RWPE1 (cell line): ENCODE results near the gene GLIPR2.

ENCODE experiments used
- CTCF ChIA-PET: fragments of 350-600 bp; sonication (Branson Sonifier 250); formaldehyde crosslinking; extraction: SDS; loops from one replicate; lab custom pipeline; 2021; lab: Yijun Ruan, JAX
- POLR2A ChIA-PET: fragments of 400-600 bp; formaldehyde crosslinking; extraction: SDS; loops from one replicate; lab custom pipeline; 2020; ENCODE audit warnings: antibody characterized with exemption; ENCODE audit not compliant: low non-redundant PET; lab: Yijun Ruan, JAX
- DNase-seq: peaks from one replicate; pipeline ENCODE4 v3.0.0; 2012; ENCODE audit warnings: low spot score
- H3K27ac ChIP-seq: fragments of 450-650 bp; 2 replicates; pipeline ENCODE4 v1.5.1; 2017
- TF ChIP-seq, protein P1 (sequence below): fragments of 450-650 bp; conservative IDR thresholded peaks from 2 replicates; pipeline ENCODE4 v1.5.1; 2017; ENCODE audit warnings: low read depth, mild to moderate bottlenecking

Gene GLIPR2

DNA sequence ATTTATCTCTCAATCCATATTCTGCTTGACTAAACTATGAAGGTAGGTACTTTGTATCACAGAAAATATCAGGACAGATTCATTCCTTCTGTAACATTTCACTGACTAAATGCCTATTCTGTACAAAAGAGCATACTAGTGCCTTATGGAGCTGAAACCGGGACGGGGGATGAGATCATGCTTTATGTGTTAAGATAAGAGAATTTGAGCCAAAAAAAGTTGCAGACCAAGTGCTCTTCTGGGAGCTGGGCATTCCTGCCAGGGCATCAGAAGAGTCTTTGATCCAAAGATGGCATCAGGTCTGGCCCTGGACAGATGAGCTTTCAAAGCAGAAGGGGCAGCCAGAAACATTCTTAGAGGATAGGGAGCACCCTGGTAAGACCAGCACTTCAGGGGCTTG, 27.5 kb upstream of the GLIPR2 start:
- H3K27ac ChIP-seq, result no peak overlapping the region
- POLR2A ChIA-PET, result no interaction called here
- CTCF ChIA-PET, result interaction anchor here (1.2 kb wide), 1 partner anchor 101 kb away, joined by 3 read pairs; no protein-coding TSS in a partner anchor
- DNase-seq, result no peak
- TF ChIP-seq, protein P1, sequence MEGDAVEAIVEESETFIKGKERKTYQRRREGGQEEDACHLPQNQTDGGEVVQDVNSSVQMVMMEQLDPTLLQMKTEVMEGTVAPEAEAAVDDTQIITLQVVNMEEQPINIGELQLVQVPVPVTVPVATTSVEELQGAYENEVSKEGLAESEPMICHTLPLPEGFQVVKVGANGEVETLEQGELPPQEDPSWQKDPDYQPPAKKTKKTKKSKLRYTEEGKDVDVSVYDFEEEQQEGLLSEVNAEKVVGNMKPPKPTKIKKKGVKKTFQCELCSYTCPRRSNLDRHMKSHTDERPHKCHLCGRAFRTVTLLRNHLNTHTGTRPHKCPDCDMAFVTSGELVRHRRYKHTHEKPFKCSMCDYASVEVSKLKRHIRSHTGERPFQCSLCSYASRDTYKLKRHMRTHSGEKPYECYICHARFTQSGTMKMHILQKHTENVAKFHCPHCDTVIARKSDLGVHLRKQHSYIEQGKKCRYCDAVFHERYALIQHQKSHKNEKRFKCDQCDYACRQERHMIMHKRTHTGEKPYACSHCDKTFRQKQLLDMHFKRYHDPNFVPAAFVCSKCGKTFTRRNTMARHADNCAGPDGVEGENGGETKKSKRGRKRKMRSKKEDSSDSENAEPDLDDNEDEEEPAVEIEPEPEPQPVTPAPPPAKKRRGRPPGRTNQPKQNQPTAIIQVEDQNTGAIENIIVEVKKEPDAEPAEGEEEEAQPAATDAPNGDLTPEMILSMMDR, result no peak

DNA sequence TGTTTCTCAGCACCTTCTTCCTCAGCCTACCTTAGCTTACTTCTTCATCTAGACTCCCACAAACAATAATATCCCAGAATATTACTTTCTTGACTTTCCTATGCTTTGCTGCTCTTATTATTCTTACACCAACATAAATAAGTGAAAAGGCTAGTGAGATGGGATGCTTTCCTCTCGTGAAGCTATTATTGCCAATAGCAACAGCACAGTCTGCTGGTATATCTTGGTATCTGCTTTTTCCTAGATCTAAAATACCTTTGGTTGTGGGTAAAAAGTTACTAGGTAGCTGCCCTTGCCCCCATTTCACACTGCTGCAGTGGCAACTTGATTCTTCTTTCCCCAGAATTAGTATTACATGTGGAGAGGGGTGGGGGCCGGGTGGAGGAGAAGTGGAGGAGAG, 26.1 kb upstream of the GLIPR2 start:
- no peak for DNase-seq
- POLR2A ChIA-PET, result no interaction called here
- H3K27ac ChIP-seq, result no peak overlapping the region
- TF ChIP-seq, protein P1, result peak; percentile 17; the same call in 1 of the 2 replicates
- CTCF ChIA-PET, result interaction anchor here (0.6 to 1.1 kb wide), 3 partner anchors 10 to 105 kb away, joined by 3 read pairs; no protein-coding TSS in a partner anchor

DNA sequence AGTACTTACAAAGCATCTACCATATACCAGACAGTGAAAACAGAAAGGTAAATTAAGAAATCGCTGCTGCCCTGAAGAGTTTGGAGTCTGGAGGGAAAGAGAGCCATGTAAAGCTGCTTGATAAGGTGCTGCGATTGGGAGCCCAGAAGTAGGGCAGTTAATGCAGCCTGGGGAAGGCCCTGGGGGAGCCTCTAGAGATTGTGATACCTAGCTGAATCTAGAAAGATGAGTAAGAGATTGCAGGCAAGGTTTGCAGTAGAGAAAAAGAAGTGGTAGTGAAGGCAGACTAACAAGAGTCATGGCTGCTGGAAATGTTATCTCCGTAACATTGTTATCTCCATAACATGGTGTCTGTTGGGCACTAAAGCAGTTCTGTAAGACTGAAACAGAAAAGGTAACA, 24.0 kb upstream of the GLIPR2 start:
- POLR2A ChIA-PET, result no interaction called here
- TF ChIP-seq, protein P1, result no peak
- CTCF ChIA-PET, result interaction anchor here (0.6 kb wide), 1 partner anchor 78 kb away, joined by 3 read pairs; the partner anchor contains the start of gene CLTA
- no peak for DNase-seq
- H3K27ac ChIP-seq, result no peak overlapping the region

DNA sequence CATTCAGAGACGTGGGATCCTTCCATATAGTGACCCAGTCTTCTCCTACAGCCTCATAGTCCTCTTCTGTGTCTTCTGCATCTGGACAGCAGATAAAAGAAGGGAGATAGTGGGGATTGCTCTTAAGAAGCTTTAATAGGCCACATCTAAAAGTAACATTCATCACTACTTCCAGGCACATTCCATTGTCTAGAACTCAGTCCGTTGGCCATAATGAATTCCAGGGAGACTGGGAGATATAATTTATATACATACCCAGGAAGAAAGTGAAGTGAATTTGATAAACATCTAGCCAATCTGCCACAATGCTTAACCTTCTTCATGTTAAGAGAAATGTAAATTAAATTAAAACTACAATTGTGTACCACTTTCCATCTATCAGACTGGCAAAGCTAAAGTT, 22.5 kb upstream of the GLIPR2 start:
- no peak overlapping the region for H3K27ac ChIP-seq
- POLR2A ChIA-PET, result no interaction called here
- CTCF ChIA-PET, result interaction anchor here (1.2 kb wide), 1 partner anchor 168 kb away, joined by 4 read pairs; no protein-coding TSS in a partner anchor
- no peak for DNase-seq
- TF ChIP-seq, protein P1, result no peak

DNA sequence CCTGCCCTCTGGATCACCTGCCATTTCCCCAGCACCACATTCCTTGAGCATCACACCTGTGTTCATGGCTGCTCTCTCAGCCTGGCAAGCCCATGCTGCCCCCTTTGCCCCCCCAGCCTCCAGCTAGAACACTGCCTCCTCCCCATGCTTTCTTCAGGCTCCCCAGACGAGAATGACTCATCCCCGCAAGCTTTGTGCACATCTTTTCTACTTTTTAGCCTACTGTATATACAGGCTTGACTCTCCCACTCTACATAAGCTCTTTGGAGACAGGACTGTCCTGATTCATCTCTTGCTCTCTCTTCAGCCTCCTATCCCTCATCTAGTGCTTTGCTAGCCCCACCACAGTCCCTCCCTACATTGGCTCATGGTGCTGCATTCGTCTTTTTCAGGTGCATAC, 19.9 kb upstream of the GLIPR2 start:
- H3K27ac ChIP-seq, result no peak overlapping the region
- POLR2A ChIA-PET, result no interaction called here
- no peak for DNase-seq
- TF ChIP-seq, protein P1, result no peak
- CTCF ChIA-PET, result interaction anchor here (0.6 kb wide), 1 partner anchor 73 kb away, joined by 3 read pairs; no protein-coding TSS in a partner anchor

DNA sequence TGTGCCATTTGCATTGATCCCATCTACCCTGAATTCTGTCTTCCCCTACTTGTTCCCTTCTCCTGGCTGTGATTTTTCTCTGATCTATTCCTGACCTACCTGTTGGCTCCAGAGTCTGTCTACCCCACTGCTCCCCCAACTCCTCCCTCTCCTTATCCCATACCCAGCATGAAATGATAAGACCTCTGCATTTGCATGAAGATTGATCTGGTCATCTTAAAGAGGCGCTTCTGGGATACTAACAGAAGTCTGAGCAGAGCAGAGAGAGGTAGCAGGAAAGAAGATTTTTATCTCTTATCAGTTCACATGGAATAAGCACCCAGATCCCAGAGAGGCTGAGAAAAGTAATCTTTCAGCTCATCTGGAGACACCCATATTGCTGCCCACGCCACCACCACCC, 18.3 kb upstream of the GLIPR2 start:
- DNase-seq, result no peak
- H3K27ac ChIP-seq, result no peak overlapping the region
- CTCF ChIA-PET, result interaction anchor here (0.6 kb wide), 1 partner anchor 33 kb away, joined by 3 read pairs; no protein-coding TSS in a partner anchor
- POLR2A ChIA-PET, result no interaction called here
- TF ChIP-seq, protein P1, result no peak
